ENCODE data around the gene PPP1R2B.
A peak's percentile ranks its signal among the peaks of the same experiment; 100 is the strongest.
"Not testable (repeated sequence)": the region's sequence is repeated elsewhere in the genome, so short reads cannot be mapped to it uniquely, and the experiment has no call there.

PPP1R2B gene

DNA sequence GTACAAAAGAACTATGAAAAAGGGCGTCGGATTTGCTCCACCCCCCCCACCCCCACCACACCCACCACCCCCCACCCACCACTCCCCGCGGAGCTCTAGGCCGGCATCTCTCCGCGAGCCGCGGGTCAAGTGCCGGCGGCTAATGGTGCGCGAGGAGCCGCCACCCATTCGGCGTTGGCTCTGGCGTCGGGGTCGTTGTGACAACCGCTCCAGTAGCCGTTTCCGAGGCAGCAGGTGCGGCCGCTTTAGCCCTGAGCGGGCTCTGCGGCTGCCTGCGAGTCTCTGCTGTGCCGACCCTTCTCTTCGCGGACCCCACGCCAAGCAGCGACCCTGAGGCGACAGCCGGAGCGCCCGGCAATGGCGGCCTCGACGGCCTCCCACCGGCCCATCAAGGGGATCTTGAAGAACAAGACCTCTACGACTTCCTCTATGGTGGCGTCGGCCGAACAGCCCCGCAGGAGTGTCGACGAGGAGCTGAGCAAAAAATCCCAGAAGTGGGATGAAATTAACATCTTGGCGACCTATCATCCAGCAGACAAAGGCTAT, at the start of gene PPP1R2B:
PPP1R2B (plus strand) TSS at position 90 of the 546 bp plus-strand sequence; CDS start at position 358, 268 bp downstream.
- no peak for DNase-seq

DNA sequence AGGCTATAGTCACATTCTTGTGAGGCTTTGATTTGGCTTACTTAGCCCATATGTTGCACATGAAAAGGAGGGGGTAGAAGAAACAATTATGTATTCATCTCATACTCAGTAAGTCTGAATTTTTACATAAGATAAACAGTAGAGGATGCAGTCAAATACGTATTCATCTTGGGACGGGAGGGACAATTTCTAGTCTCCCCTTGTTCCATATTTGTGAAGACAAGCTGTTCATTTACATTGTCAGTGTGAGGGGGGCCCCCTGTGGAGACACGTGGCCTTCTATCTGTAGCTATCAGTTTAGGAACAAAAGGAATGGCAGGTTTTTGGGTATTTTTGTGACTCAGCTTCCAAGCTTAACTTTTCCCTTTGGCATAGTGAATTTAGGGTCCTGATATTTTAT, 49.2 kb upstream of the PPP1R2B start:
- DNase-seq, result no peak

DNA sequence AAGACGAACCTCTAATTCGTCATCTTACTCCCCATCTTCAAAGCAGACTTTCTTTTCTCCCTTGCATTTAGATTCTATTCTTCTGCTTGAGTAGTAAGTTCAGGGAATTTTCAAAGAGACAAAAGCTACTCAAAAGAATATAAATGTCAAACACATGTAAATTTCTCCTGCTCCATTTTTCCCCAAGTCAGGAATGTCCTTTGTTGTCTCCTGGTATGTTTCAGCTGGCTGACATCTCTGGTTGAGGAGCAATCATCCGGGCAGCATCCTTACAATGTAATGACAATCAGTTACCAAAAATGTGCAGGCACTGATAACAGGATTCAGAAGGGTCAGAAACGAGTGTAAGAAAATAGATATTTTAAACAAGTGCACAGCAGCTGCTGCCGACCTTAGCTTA, 47.6 kb upstream of the PPP1R2B start:
- DNase-seq, result no peak

DNA sequence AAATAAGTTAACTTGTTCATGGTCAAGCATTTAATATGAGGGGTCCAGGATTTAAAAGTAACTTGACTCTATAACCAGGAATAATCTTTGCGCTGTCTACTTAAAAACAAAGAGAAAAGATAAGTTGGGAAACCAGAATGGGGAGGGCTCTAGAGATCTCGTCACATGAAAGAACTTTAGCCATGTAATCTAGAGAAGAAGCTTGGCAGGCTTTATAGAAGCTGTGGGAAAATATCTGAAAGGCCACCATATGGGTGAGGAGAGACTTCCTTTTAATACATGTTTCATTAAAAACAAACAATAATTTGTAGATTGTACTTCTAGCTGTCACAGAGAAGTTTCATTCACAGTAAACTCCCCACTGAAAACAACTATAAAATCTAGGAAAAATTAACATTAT, 46.7 kb upstream of the PPP1R2B start:
- DNase-seq, result no peak

DNA sequence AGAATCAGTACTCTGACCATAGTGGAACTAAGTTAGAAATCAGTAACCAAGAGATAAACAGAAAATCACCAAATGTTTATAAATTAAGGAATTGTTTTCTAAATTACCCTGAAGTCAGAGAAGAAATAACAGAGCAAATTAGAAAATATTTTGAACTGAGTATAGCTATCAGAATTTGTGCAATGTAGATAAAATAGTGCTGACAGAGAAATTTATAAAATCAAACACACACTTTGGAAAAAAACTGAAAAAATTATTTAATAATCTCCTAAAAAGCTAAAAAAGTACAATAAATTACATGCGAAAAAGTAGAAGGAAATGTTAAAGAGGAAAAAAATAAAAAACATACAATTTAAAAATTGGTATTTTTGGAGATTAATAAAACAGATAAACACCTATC, 37.1 kb upstream of the PPP1R2B start:
- no peak for DNase-seq

GRCh38 chr5:156815988-156816599, 34.0 kb upstream of the PPP1R2B start:
- DNase-seq, result no peak

- no peak for DNase-seq
These were observed 30.6 kb upstream of the PPP1R2B start for GRCh38 chr5:156819537-156819936.

DNA sequence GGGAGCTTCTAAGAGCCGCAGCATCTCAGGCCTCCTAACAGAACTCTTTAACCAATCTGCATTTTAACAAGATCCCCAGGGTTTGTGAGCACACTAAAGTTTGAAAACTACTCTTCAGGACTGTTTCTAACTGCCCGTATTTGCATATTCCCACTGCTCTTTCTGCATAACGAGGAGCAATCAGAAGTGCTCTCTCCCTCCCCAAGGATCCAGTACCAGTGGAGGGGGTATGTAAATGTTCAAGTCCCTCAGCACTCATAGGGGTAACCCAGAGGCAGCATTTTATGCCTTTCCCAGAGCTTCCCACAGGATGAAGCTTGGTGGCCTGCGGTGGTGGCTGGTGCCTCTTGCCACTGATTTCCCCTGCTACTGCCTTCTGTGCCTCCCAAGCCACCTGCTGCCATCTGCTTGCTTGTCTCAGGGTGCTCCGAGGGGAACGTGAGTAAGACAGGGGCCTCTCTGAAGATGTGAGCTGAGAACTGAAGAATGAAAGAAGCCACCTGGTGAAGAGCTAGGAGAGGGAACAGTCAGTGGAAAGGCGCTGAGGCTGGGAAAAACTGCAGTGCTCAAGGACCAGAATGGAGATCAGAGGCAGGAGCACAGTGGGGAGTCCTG, 30.0 kb upstream of the PPP1R2B start:
- DNase-seq, result no peak

DNA sequence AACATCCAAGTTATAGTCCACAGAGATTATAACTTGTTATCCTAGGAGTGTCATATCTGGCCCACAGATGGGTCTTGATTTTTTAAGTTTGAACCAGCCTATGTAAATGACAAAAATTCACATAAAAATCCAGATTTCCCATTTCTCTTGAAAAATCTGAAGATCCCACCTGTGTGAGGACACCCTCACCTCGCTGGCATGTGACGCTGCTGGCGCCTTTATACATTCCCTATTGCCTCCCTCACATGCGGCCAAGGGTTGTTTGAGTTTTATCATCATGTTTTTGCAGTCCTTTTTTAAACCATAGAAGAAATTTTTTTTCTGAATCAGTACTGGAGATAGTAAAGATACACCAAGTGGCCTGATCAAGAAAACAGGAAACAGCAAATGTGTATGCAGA, 25.9 kb upstream of the PPP1R2B start:
- DNase-seq, result no peak

GRCh38 chr5:156824800-156825199, 25.3 kb upstream of the PPP1R2B start:
- peak; percentile 36 for DNase-seq

DNA sequence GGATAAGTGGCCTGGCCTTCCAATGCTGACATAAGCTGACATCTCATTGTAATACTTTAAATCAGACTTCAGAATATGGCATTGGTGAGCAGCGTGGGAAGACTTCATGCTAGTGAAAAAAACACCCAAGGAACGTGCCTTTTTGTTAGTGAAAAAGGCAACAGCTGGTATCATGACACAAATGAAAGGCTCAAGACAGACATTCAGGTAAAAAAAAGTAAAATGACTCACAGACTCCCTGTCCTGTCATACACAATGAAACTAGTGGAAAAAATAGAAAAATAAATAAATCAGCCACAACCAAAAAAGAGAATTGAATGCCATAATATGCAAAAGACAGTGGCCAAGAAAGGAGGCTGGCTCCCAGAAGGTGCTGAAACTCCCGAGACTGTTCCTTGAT, 24.4 kb upstream of the PPP1R2B start:
- no peak for DNase-seq

GRCh38 chr5:156826150-156826549, 23.9 kb upstream of the PPP1R2B start:
- DNase-seq, result no peak

DNA sequence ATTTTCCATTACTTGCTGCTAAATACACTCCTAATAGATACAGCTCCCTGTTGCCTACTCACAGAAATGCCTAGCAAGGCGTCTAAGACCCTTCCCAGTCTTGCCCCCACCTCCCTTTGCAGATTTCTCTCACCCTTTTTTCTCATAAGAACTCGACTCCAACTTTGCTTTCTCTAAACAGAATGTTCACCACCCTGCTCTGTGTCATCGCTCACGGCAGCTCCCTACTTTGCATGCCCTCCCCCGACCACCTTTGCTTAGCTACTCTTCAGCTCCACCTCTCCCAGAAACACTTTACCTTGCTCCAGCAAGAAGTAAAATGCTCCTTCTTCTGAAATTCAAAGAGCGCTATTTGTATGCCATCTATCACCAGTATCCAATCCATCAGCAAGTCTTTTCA, 15.2 kb upstream of the PPP1R2B start:
- DNase-seq, result no peak

GRCh38 chr5:156835905-156836304, 14.2 kb upstream of the PPP1R2B start:
- DNase-seq, result no peak

- DNase-seq, result no peak
These were observed 13.2 kb upstream of the PPP1R2B start for GRCh38 chr5:156836846-156837245.

DNA sequence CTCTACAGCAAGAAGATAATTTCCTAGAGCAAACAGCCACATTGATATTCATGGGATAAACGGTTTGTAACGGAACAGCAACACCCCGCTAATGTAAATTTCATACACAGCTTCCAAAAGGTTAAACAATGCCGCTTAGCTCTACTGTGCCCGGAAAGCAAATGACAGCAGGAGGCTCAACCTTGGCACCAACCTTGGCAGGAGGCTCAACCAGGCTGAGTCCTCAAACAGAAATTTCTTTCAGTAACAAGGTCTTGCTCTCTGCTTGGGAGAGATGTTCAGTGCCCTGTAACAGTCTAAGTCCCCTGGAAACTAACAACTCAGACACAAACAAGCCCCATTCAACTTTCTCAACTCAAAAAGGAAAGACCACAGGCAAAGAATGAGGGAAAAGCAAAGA, 11.1 kb upstream of the PPP1R2B start:
- no peak for DNase-seq

GRCh38 chr5:156841737-156842136, 8.4 kb upstream of the PPP1R2B start:
- DNase-seq, result no peak

- no peak for DNase-seq
These were observed 3.2 kb upstream of the PPP1R2B start for GRCh38 chr5:156846914-156847313.

DNA sequence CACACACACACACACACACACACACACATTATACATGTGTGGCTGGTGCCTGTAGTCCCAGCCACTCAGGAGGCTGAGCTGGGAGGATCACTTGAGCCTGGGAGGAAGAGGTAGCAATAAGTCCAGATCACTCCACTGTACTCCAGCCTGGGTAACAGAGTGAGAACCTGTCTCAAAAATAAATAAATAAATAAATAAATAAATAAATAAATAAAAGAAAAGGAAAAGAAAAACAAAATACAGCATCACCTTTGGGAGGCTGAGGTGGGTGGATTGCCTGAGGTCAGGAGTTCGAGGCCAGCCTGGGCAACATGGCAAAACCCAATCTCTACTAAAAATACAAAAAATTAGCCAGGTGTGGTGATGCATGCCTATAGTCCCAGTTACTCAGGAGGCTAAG, 1.6 kb upstream of the PPP1R2B start:
- DNase-seq, result not testable (repeated sequence)

DNA sequence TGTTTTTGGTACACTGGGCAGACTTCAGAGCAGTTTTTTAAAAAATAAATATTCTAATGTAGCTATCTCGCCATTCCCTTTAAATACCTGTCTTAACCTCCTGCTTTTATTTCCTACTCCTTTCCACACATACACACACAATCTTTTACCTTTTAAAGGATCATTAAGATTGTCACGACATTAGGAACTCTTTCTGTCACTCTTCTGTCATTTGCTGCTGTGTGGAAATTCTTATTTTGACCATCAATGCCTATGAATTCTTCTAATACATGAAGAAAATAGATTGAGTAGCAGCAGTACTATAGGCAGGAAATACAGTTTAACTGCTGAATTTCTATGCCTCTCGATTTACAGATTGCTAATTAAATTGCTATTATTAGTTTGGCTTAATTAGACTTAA, 1.8 kb downstream of the PPP1R2B start:
- no peak for DNase-seq

GRCh38 chr5:156853055-156853454, 3.0 kb downstream of the PPP1R2B start:
- not testable (repeated sequence) for DNase-seq

DNA sequence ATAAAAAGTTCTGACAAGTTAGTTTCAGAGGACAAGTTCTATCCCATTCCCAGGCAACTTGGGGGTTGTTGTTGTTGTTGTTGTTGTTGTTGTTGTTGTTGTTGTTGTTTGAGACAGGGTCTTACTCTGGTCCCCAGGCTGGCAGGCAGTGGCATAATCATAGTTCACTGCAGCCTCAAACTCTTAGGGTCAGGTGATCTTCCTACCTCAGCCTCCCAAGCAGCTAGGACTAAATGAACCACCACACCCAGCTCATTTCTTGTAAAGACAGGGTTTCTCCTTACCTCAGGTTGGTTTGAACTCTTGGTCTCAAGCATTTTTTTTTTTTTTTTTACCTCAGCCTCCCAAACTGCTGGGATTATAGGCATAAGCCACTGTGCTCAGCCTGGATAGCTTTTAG, 15.3 kb downstream of the PPP1R2B start:
- no peak for DNase-seq

DNA sequence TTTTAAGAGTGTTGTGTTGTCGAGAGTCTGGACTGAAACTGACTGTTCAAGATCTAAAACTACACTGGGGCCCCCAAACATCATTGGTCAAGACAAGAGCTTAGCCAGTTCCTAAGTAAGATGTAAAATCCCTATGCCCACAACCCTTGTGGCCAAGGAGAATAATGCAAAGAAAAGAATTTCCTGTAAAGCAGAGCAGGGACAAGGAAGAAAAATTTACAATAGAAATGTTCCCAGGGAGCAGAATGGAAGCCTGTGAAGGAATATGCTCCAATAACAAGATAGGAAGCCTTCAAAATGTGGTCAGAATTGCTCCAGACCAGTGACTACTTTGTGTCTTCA, 20.4 kb downstream of the PPP1R2B start:
- no peak for DNase-seq

DNA sequence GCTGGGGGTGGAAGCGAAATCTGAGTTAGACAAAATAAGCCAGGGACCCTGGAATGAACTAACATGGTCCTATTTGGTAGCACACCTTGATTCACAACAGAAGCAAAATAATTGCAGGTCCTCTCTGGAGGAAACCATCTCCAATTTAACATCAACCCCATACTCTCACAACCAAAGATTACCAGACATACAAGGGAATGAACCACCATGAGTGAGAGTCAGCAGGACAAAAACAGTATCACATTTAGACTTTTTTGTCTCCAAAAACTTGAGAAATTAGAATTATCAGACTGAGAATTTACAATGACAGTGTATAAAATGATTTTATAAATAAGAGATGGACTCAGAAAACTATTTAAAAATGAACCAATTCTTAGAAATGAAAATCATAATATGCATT, 21.1 kb downstream of the PPP1R2B start:
- DNase-seq, result no peak
